Progenitor cell of endocrine pancreas (in vitro differentiated cells): Measurements from ENCODE around the gene RNF213. TPM values are rescaled to one million over a fixed set of nuclear protein-coding genes. Genes with fewer than 3 reads are reported as not detected.
A peak's percentile ranks its signal among the peaks of the same experiment; 100 is the strongest.

ENCODE experiments used
- DNase-seq: peaks from one replicate; pipeline ENCODE4 v3.0.0; 2021; ENCODE audit warnings: low spot score; ENCODE audit not compliant: unreplicated experiment
- H3K27ac Mint-ChIP-seq: 2 replicates; pipeline ENCODE4 v1.8.0; 2021; ENCODE audit warnings: mild to moderate bottlenecking, moderate library complexity, mixed read lengths
- H3K27me3 Mint-ChIP-seq: 2 replicates; pipeline ENCODE4 v1.8.0; 2021; ENCODE audit warnings: mixed read lengths
- H3K36me3 Mint-ChIP-seq: 2 replicates; pipeline ENCODE4 v1.8.0; 2022; ENCODE audit warnings: mixed read lengths; ENCODE audit not compliant: insufficient read depth
- H3K4me1 Mint-ChIP-seq: 2 replicates; pipeline ENCODE4 v1.8.0; 2021; ENCODE audit warnings: low read depth, mixed read lengths
- H3K4me3 Mint-ChIP-seq: 2 replicates; pipeline ENCODE4 v1.8.0; 2021; ENCODE audit warnings: low read depth, mild to moderate bottlenecking, moderate library complexity, mixed read lengths
- H3K9me3 Mint-ChIP-seq: 2 replicates; pipeline ENCODE4 v1.8.0; 2021; ENCODE audit warnings: low read depth, mixed read lengths
- CTCF ChIP-seq: fragments of 200-600 bp; sonication (generic); IDR thresholded peaks from one replicate; pipeline ENCODE4 v1.5.0; 2021; ENCODE audit warnings: antibody characterized with exemption, mild to moderate bottlenecking; ENCODE audit not compliant: unreplicated experiment
- total RNA-seq: library from RNA; stranded (reverse); gene quantifications from 2 replicates; pipeline ENCODE4 v1.2.1, GENCODE V29; 2021

Gene RNF213
- total RNA-seq, 1 donor from 2014 or later: 57.6 TPM

DNA sequence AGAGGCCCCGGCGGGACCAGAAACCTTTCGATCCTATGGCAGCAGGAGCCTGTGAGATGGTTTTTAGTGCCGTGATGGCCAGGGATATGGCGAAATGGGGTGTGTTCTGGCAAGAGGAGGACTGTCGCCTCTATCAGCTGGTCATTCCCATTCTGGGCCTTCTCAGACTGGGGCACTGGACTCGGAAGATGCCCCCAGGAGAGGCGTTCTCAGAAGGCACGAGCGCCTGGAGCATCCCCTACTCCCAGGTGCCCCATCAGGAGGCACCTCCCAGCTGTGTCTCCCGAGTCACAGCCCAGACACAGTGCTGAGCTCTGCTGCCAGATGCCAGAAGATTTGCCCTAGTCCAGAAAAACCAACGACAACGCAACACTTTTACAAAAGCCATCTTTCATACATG, 99.7 kb downstream of the RNF213 start:
- no peaks in the 10 kb centered on the region for H3K27me3 Mint-ChIP-seq
- H3K4me3 Mint-ChIP-seq: no peak overlapping the region
- no peaks in the 10 kb centered on the region for H3K4me1 Mint-ChIP-seq
- no peak overlapping the region for H3K27ac Mint-ChIP-seq
- TF ChIP-seq CTCF: no peak
- no peaks in the 10 kb centered on the region for H3K9me3 Mint-ChIP-seq
- no peak for DNase-seq
- H3K36me3 Mint-ChIP-seq: peaks cover 30% of the 10 kb centered on the region

GRCh38 chr17:80361495-80362220, 101.0 kb downstream of the RNF213 start:
- Mint-ChIP-seq H3K36me3 (peaks cover 30% of the 10 kb centered on the region), H3K4me1 (no peaks in the 10 kb centered on the region), H3K4me3 (no peak overlapping the region), H3K9me3 (no peaks in the 10 kb centered on the region), H3K27me3 (no peaks in the 10 kb centered on the region), H3K27ac (no peak overlapping the region)
- TF ChIP-seq CTCF: peak; percentile 43
- no peak for DNase-seq

GRCh38 chr17:80362428-80363119, 101.9 kb downstream of the RNF213 start:
- no peak for DNase-seq
- Mint-ChIP-seq H3K4me1 (no peaks in the 10 kb centered on the region), H3K4me3 (no peak overlapping the region), H3K27ac (no peak overlapping the region), H3K36me3 (peaks cover 28% of the 10 kb centered on the region), H3K9me3 (no peaks in the 10 kb centered on the region), H3K27me3 (no peaks in the 10 kb centered on the region)
- TF ChIP-seq CTCF: no peak

DNA sequence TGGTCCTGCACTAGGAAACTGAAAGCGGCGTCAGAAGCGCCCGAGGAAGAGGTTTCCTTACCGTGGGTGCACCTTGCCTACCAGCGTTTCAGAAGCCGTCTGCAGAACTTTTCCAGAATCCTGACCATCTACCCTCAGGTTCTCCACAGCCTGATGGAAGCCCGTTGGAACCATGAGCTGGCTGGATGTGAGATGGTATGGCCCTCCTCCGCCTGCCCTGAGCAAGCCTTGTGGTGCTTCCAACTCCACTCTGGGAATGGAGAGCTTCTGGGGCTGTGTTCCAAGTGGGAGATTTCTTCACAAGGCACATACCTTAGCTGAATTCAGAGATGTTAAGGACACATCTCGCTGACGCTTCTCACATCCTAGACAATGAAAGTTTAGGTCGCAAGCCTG, 102.5 kb downstream of the RNF213 start:
- DNase-seq: no peak
- Mint-ChIP-seq H3K36me3 (peaks cover 29% of the 10 kb centered on the region), H3K27ac (no peak overlapping the region), H3K27me3 (no peaks in the 10 kb centered on the region), H3K9me3 (no peaks in the 10 kb centered on the region), H3K4me3 (no peak overlapping the region), H3K4me1 (no peaks in the 10 kb centered on the region)
- TF ChIP-seq CTCF: no peak

DNA sequence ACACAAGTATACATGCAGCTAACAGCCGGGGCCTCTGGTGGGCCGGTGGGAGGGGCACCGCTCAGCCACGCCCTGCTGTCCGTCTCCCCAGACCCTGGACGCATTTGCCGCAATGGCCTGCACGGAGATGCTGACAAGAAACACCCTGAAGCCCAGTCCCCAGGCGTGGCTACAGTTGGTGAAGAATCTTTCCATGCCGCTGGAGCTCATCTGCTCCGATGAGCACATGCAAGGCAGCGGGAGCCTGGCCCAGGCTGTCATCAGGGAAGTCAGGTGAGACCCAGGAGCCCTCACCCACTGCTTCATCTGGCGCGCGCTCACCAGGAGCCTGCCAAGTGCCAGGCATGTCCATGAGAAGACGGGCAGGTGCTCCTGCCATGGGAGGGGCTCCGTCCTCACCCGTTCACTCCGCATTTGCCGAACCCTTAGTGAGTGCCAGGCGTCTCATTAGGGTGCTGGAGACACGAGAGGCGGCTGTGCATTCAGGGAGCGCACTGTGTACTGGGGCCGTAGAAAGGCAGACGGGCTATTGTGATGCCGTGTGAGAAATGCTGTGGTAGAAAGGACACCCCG, 103.0 kb downstream of the RNF213 start:
- H3K27ac Mint-ChIP-seq: no peak overlapping the region
- H3K9me3 Mint-ChIP-seq: no peaks in the 10 kb centered on the region
- H3K36me3 Mint-ChIP-seq: peaks cover 27% of the 10 kb centered on the region
- TF ChIP-seq CTCF: no peak
- no peak for DNase-seq
- H3K27me3 Mint-ChIP-seq: no peaks in the 10 kb centered on the region
- H3K4me3 Mint-ChIP-seq: no peak overlapping the region
- no peaks in the 10 kb centered on the region for H3K4me1 Mint-ChIP-seq
